ENCODE measurements around the gene ZNF524.

DNA sequence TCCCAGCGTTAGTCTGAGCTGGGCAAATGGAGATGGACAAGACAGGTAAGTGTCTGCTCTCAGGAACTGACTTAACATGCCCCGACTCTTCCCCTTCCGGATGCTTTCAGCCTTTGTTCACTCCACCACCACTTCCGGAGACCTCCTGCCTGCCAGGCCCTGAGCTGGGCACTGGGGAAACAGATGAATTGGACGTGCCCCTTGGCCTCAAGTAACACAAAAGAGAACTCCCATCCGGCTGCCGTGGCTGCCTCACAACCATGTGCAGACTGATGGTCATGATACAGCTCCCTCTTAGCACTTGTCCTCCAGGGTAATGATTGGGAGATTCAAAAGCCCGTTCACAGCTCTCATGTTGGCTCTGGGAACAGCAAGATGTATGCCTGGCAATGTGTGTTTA, 17.3 kb downstream of the ZNF524 start:
- no peak for TF ChIP-seq EP300 (IDR thresholded peaks at IDR 0.05)
- TF ChIP-seq, protein P1, sequence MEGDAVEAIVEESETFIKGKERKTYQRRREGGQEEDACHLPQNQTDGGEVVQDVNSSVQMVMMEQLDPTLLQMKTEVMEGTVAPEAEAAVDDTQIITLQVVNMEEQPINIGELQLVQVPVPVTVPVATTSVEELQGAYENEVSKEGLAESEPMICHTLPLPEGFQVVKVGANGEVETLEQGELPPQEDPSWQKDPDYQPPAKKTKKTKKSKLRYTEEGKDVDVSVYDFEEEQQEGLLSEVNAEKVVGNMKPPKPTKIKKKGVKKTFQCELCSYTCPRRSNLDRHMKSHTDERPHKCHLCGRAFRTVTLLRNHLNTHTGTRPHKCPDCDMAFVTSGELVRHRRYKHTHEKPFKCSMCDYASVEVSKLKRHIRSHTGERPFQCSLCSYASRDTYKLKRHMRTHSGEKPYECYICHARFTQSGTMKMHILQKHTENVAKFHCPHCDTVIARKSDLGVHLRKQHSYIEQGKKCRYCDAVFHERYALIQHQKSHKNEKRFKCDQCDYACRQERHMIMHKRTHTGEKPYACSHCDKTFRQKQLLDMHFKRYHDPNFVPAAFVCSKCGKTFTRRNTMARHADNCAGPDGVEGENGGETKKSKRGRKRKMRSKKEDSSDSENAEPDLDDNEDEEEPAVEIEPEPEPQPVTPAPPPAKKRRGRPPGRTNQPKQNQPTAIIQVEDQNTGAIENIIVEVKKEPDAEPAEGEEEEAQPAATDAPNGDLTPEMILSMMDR (IDR thresholded peaks at IDR 0.05): no peak

Data from tibial nerve (tissue), 4 donors.